Panc1 (cell line): ENCODE data around the gene ELMO2. TPM values are rescaled to one million over a fixed set of nuclear protein-coding genes. Genes with fewer than 3 reads are reported as not detected.

Experiments
- ATAC-seq: fragments of 200-7000 bp; cut with Tn5 transposase; 2 replicates; pipeline ENCODE4 v1.9.1; 2020; ENCODE audit warnings: mild to moderate bottlenecking, moderate library complexity
- BruUV-seq: library from RNA; stranded (reverse); fragments of 400-500 nt; replicated peaks from 2 replicates; lab custom pipeline; 2021; lab: Mats Ljungman, UMichigan
- CTCF ChIA-PET: fragments of 300-600 bp; sonication (Branson Sonifier 250); formaldehyde crosslinking; loops from one replicate; lab custom pipeline; 2022; ENCODE audit warnings: antibody characterized with exemption; lab: Charles Lee
- POLR2A ChIA-PET: fragments of 300-600 bp; sonication (Branson Sonifier 250); formaldehyde crosslinking; loops from one replicate; lab custom pipeline; 2022; ENCODE audit warnings: antibody characterized with exemption; lab: Charles Lee
- DNase-seq: peaks from one replicate; pipeline ENCODE4 v3.0.0-alpha.2; 2010; ENCODE audit warnings: low read depth, low spot score
- H3K27ac ChIP-seq: 2 replicates; pipeline ENCODE4 v1.5.1; 2011; ENCODE audit warnings: mild to moderate bottlenecking, low read length, inconsistent platforms
- H3K27me3 ChIP-seq: fragments of 200-500 bp; sonication (Bioruptor generic); 2 replicates; pipeline ENCODE4 v1.6.0; 2014; ENCODE audit warnings: low read length, inconsistent platforms; ENCODE audit not compliant: control insufficient read depth, insufficient read depth
- H3K36me3 ChIP-seq: fragments of 200-500 bp; sonication (Bioruptor generic); 2 replicates; pipeline ENCODE4 v1.5.1; 2014; ENCODE audit warnings: inconsistent platforms, mild to moderate bottlenecking, low read length, moderate library complexity; ENCODE audit not compliant: control insufficient read depth, insufficient read depth
- H3K4me1 ChIP-seq: 2 replicates; pipeline ENCODE4 v1.5.1; 2011; ENCODE audit warnings: inconsistent platforms, mild to moderate bottlenecking, low read length, moderate library complexity; ENCODE audit not compliant: control insufficient read depth, insufficient read depth
- H3K4me3 ChIP-seq, 2 experiments: 2 replicates each; pipeline ENCODE4 v1.5.1; 2011 to 2012; ENCODE audit warnings: low read depth in 2 of 2, low read length in 2 of 2, mild to moderate bottlenecking in 2 of 2, inconsistent platforms in 1 of 2, moderate library complexity in 1 of 2
- H3K9me3 ChIP-seq: fragments of 200-500 bp; sonication (Bioruptor generic); 2 replicates; pipeline ENCODE4 v1.5.1; 2014; ENCODE audit warnings: low read depth, mild to moderate bottlenecking, inconsistent platforms, low read length, moderate library complexity; ENCODE audit not compliant: control insufficient read depth, insufficient read depth
- CTCF ChIP-seq: fragments of 450-650 bp; IDR thresholded peaks from 2 replicates; pipeline ENCODE4 v1.5.1; 2017; ENCODE audit warnings: mild to moderate bottlenecking
- POLR2AphosphoS5 ChIP-seq: IDR thresholded peaks from 2 replicates; pipeline ENCODE4 v1.6.1; 2012; ENCODE audit warnings: mild to moderate bottlenecking, low read depth, low read length, moderate library complexity
- REST ChIP-seq, 2 experiments: IDR thresholded peaks; 2 replicates each; pipeline ENCODE4 v1.6.1; 2011 to 2012; ENCODE audit warnings: low read depth in 2 of 2, control low read depth in 1 of 2, low read length in 1 of 2, mild to moderate bottlenecking in 1 of 2, moderate library complexity in 1 of 2; ENCODE audit not compliant: insufficient read depth in 1 of 2
- SIN3A ChIP-seq: IDR thresholded peaks from 2 replicates; pipeline ENCODE4 v1.6.1; 2012; ENCODE audit warnings: low read depth, mild to moderate bottlenecking, low read length, moderate library complexity, borderline replicate concordance; ENCODE audit not compliant: insufficient read depth
- TCF7L2 ChIP-seq: IDR thresholded peaks from 2 replicates; pipeline ENCODE4 v1.6.1; 2011; ENCODE audit warnings: mild to moderate bottlenecking, low read depth, low read length, inconsistent platforms
- in situ Hi-C: cut with HindIII; loops from 2 replicates; pipeline ENCODE4 v1.10.0; 2016; ENCODE audit warnings: low sequenced_read_pairs, low pct_unique_long_range_greater_than_20kb
- intact Hi-C: fragments of 100-400 bp; cut with micrococcal nuclease; formaldehyde crosslinking; loops from one replicate; pipeline ENCODE4 v1.10.0; 2022; ENCODE audit not compliant: unreplicated experiment
- total RNA-seq: library from RNA; stranded (reverse); gene quantifications from one replicate; pipeline ENCODE4 v1.2.1, GENCODE V29; 2021; ENCODE audit not compliant: unreplicated experiment

ELMO2 gene
- total RNA-seq, 1 experiment from 2014 or later = 40.4 TPM

DNA sequence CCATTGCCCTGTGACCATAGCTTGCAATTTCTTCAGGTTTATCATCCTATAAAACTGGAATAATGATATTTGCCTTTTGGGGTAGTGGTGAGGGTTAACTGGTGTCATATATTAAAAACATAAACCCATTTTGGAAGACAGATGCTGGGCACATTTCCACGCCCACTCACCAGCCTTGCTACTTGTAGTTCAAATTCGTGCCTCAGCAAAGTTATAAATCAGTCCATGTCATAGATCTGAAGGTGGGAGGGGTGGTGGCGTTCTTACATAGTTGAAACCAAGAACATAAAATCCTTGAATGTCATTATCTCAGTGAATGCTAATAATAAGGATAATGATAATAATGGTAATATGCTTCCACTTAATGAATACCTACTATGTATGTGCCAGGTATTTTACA lies 9.4 kb upstream of the ELMO2 start:
- Histone ChIP-seq H3K27me3 (peaks cover 33% of the 10 kb centered on the region), H3K4me1 (0 out of 2 replicates have a peak, but pooled peaks cover under 1% of the 10 kb centered on the region), H3K9me3 (no peaks in the 10 kb centered on the region), H3K27ac (no peak overlapping the region), H3K4me3 (no peak overlapping the region), H3K36me3 (no peaks in the 10 kb centered on the region)
- CTCF ChIA-PET = no interaction called here
- in situ Hi-C loops (no loop called here), intact Hi-C loops (no loop called here)
- DNase-seq (no peak), ATAC-seq (no peak)
- BruUV-seq = no TSS peak
- TF ChIP-seq TCF7L2 (no peak), CTCF (no peak), REST (IDR thresholded peaks at IDR 0.05; ENCODE audit: insufficient read depth in 1 of 2, low read depth in 2 of 2, low read length in 1 of 2) (no peak), POLR2AphosphoS5 (no peak), SIN3A (no peak)
- POLR2A ChIA-PET = no interaction called here

GRCh38 chr20:46414608-46415007 lies 8.2 kb upstream of the ELMO2 start:
- H3K27me3 ChIP-seq = peaks cover 31% of the 10 kb centered on the region
- CTCF ChIA-PET = no interaction called here
- DNase-seq = no peak
- no peak overlapping the region for H3K27ac ChIP-seq
- no peak overlapping the region for H3K4me3 ChIP-seq
- no peak for ATAC-seq
- H3K4me1 ChIP-seq = peaks cover 4% of the 10 kb centered on the region; the same call in 1 of the 2 replicates
- TF ChIP-seq CTCF = no peak
- no peak for TF ChIP-seq POLR2AphosphoS5
- no peak for TF ChIP-seq SIN3A
- TF ChIP-seq REST (IDR thresholded peaks at IDR 0.05; ENCODE audit: insufficient read depth in 1 of 2, low read depth in 2 of 2, low read length in 1 of 2) = no peak
- TF ChIP-seq TCF7L2 = no peak
- POLR2A ChIA-PET = no interaction called here
- in situ Hi-C loops (no loop called here), intact Hi-C loops (no loop called here)
- H3K36me3 ChIP-seq = no peaks in the 10 kb centered on the region
- H3K9me3 ChIP-seq = no peaks in the 10 kb centered on the region
- BruUV-seq = no TSS peak
